Smooth muscle cell (in vitro differentiated cells): ENCODE data around the gene MROH7. TPM values are rescaled to one million over a fixed set of nuclear protein-coding genes. Genes with fewer than 3 reads are reported as not detected.

Experiments used
- DNase-seq: peaks from one replicate; lab custom pipeline; 2025; ENCODE audit not compliant: unreplicated experiment; lab: John Stamatoyannopoulos, UW
- H2AFZ ChIP-seq: fragments of 200-600 bp; sonication (generic); 2 replicates; pipeline ENCODE4 v1.6.0; 2016; ENCODE audit warnings: antibody characterized with exemption, low read depth, mild to moderate bottlenecking
- H3F3A ChIP-seq: fragments of 200-600 bp; sonication (generic); 2 replicates; pipeline ENCODE4 v1.6.0; 2017; ENCODE audit warnings: antibody characterized with exemption, low read depth
- H3K27ac ChIP-seq: fragments of 200-600 bp; sonication (generic); 2 replicates; pipeline ENCODE4 v1.5.1; 2016; ENCODE audit warnings: low read depth, mild to moderate bottlenecking
- H3K27me3 ChIP-seq: fragments of 200-600 bp; sonication (generic); 2 replicates; pipeline ENCODE4 v1.6.1; 2016; ENCODE audit warnings: low read depth, mild to moderate bottlenecking
- H3K36me3 ChIP-seq: fragments of 200-600 bp; sonication (generic); 2 replicates; pipeline ENCODE4 v1.5.1; 2016; ENCODE audit warnings: low read depth
- H3K4me1 ChIP-seq: fragments of 200-600 bp; sonication (generic); 2 replicates; pipeline ENCODE4 v1.5.1; 2016; ENCODE audit warnings: low read depth
- H3K4me2 ChIP-seq: fragments of 200-600 bp; sonication (generic); 2 replicates; pipeline ENCODE4 v1.6.0; 2016; ENCODE audit warnings: mild to moderate bottlenecking
- H3K4me3 ChIP-seq: fragments of 200-600 bp; sonication (generic); 2 replicates; pipeline ENCODE4 v1.5.1; 2016; ENCODE audit warnings: mild to moderate bottlenecking
- H3K79me2 ChIP-seq: fragments of 200-600 bp; sonication (generic); 2 replicates; pipeline ENCODE4 v1.6.0; 2016; ENCODE audit warnings: low read depth, mild to moderate bottlenecking
- H3K9ac ChIP-seq: fragments of 200-600 bp; sonication (generic); 2 replicates; pipeline ENCODE4 v1.6.0; 2016; ENCODE audit warnings: low read depth
- H3K9me3 ChIP-seq: fragments of 200-600 bp; sonication (generic); replicated peaks from 2 replicates; pipeline ENCODE4 v1.5.1; 2016; ENCODE audit warnings: low read depth
- H4K20me1 ChIP-seq: fragments of 200-600 bp; sonication (generic); 2 replicates; pipeline ENCODE4 v1.6.0; 2016; ENCODE audit warnings: low read depth
- CTCF ChIP-seq: fragments of 200-600 bp; sonication (generic); IDR thresholded peaks from 2 replicates; pipeline ENCODE4 v1.5.1; 2017; ENCODE audit warnings: borderline replicate concordance, mild to moderate bottlenecking, antibody characterized with exemption; ENCODE audit not compliant: insufficient read depth, poor library complexity, severe bottlenecking
- WGBS: methylation state at CpG from one replicate; pipeline ENCODE4 v1.1.7; 2016; ENCODE audit warnings: low lambda C conversion rate; 5-methylcytosine and 5-hydroxymethylcytosine counted together
- polyA plus RNA-seq: library from polyadenylated mRNA; unstranded; fragments of >200 nt; fragmentation: Nextera tagmentation; extraction: Ambion mirVana; gene quantifications from 2 replicates; pipeline ENCODE4 v1.2.1, GENCODE V29; 2016
- total RNA-seq: library from RNA; depleted of rRNA; stranded (reverse); fragments of >200 nt; gene quantifications from 2 replicates; pipeline ENCODE4 v1.2.3, GENCODE V29; 2014

Gene MROH7
- total and polyA plus RNA-seq, 2 experiments from 2014 or later: 0.33 to 0.58 TPM

DNA sequence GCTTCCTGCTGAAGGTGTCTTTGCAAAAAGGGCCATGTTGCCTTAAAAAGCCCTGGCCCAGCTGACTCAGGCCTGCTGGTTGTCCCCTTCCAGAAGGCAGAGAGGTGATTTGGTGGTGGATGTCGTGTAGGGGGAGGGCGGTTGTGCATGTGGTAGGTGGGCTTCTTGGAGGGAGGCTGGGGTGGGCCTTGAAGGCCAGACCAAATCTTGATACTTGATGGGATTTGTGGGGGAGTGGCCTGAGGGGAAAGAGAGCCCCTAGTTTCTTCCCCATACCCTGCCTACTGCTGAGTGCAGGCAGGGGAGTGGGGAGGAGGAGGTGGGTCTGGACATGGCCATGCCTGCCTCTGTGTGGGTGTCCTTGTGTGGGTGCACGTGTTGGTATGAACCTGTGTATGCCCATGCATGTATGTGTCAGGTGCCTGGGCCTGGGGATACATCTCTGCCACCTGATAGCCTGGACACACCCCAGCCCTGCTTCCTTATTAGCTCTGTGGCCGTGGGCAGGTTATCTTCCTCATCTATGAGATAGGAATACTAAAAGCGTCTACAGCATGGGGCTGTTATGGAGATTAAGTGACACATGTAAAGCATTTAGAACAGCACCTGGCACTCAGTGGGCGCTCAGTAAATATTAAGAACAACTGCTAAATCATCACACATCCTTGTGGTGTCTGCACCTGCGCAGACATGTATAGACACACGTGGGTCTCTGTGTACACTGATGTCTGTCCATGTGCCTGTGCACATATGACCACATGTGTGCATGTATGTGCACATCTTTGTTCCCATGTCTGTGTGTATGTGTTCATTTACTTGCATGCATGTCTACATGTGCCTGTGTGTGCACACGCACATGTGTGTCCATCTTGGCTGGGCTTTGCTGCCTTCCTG lies 35.2 kb upstream of the MROH7 start:
- H3K9ac ChIP-seq: no peak overlapping the region
- H2AFZ ChIP-seq: no peak overlapping the region
- no peaks in the 10 kb centered on the region for H3K36me3 ChIP-seq
- TF ChIP-seq CTCF: no peak
- no peaks in the 10 kb centered on the region for H3K9me3 ChIP-seq
- DNase-seq: no peak
- no peaks in the 10 kb centered on the region for H3K27me3 ChIP-seq
- no peaks in the 10 kb centered on the region for H3K79me2 ChIP-seq
- H3K27ac ChIP-seq: no peak overlapping the region
- no peak overlapping the region for H3K4me2 ChIP-seq
- H3K4me3 ChIP-seq: no peak overlapping the region
- no peaks in the 10 kb centered on the region for H3F3A ChIP-seq
- no peaks in the 10 kb centered on the region for H4K20me1 ChIP-seq
- no peaks in the 10 kb centered on the region for H3K4me1 ChIP-seq
- WGBS: 90% methylated on average over 9 of the region's 9 CpGs

- no peak for DNase-seq
- Histone ChIP-seq H3K4me2 (no peak overlapping the region), H3K9ac (no peak overlapping the region), H3K79me2 (no peaks in the 10 kb centered on the region), H3K27me3 (no peaks in the 10 kb centered on the region), H3F3A (no peaks in the 10 kb centered on the region), H4K20me1 (no peaks in the 10 kb centered on the region), H3K4me3 (no peak overlapping the region), H3K36me3 (no peaks in the 10 kb centered on the region), H3K4me1 (no peaks in the 10 kb centered on the region), H3K27ac (no peak overlapping the region), H3K9me3 (no peaks in the 10 kb centered on the region), H2AFZ (no peak overlapping the region)
- 95% methylated on average over 13 of the region's 13 CpGs for WGBS
- TF ChIP-seq CTCF: no peak
These were observed 34.6 kb upstream of the MROH7 start for GRCh38 chr1:54606990-54607325.

DNA sequence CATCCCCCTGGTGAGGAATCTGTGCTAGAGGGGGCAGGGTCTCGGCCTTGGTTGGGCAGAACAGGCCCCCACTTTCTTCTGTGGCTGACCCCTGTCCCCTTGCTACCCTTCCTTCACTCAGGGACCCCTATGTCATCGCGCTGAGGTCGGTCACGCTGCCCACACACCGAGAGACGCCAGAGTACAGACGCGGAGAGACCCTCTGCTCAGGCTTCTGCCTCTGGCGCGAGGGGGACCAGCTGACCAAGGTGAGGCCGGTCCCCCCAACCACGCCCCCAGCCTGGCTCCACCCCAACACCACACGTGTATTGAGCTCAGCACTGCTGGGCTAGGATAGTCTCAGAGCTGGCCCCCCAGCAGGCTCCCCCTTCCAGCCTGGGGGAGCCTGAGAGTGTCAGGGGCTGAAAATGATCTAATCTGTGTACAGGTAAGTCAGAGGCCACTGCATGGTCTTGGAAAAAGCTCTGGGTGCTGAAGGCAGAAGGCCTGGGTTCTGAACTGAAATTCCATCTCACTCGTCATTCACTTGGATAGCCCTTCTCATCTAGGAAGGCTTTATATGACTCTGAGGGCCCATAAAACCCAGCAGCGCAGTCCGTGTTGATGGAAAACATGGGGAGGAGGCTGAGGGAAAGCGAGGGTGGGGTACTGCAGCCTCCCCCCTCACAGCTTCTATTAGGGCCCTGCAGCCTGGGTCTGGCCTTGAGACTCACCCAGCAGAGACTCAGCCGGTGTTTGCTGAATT lies 33.6 kb upstream of the MROH7 start:
- no peak overlapping the region for H3K27ac ChIP-seq
- H3K9ac ChIP-seq: no peak overlapping the region
- H3K27me3 ChIP-seq: no peaks in the 10 kb centered on the region
- H3K4me3 ChIP-seq: no peak overlapping the region
- TF ChIP-seq CTCF: no peak
- no peaks in the 10 kb centered on the region for H4K20me1 ChIP-seq
- WGBS: 94% methylated on average over 18 of the region's 19 CpGs
- no peaks in the 10 kb centered on the region for H3F3A ChIP-seq
- no peaks in the 10 kb centered on the region for H3K79me2 ChIP-seq
- no peaks in the 10 kb centered on the region for H3K36me3 ChIP-seq
- H3K4me1 ChIP-seq: no peaks in the 10 kb centered on the region
- no peak overlapping the region for H3K4me2 ChIP-seq
- H2AFZ ChIP-seq: no peak overlapping the region
- no peaks in the 10 kb centered on the region for H3K9me3 ChIP-seq
- no peak for DNase-seq
